Measurements from ENCODE around the gene EEF2KMT.
"Not testable (repeated sequence)": the region's sequence is repeated elsewhere in the genome, so short reads cannot be mapped to it uniquely, and the experiment has no call there.

- not testable (repeated sequence) for TF ChIP-seq CTCF, POLR2A (IDR thresholded peaks at IDR 0.05)
Observed at GRCh38 chr16:5103296-5104032, 5.9 kb upstream of the EEF2KMT start.
